ENCODE data around the gene IL10RA. TPM values are rescaled to one million over a fixed set of nuclear protein-coding genes. Genes with fewer than 3 reads are reported as not detected.
A peak's percentile ranks its signal among the peaks of the same experiment; 100 is the strongest.

The IL10RA gene
- total and polyA plus RNA-seq, 9 of the 15 experiments (the other 6 are each of a cell fraction or from before 2014, with no cell fraction given) = 0.17 to 17.3 (median 2.9) TPM

DNA sequence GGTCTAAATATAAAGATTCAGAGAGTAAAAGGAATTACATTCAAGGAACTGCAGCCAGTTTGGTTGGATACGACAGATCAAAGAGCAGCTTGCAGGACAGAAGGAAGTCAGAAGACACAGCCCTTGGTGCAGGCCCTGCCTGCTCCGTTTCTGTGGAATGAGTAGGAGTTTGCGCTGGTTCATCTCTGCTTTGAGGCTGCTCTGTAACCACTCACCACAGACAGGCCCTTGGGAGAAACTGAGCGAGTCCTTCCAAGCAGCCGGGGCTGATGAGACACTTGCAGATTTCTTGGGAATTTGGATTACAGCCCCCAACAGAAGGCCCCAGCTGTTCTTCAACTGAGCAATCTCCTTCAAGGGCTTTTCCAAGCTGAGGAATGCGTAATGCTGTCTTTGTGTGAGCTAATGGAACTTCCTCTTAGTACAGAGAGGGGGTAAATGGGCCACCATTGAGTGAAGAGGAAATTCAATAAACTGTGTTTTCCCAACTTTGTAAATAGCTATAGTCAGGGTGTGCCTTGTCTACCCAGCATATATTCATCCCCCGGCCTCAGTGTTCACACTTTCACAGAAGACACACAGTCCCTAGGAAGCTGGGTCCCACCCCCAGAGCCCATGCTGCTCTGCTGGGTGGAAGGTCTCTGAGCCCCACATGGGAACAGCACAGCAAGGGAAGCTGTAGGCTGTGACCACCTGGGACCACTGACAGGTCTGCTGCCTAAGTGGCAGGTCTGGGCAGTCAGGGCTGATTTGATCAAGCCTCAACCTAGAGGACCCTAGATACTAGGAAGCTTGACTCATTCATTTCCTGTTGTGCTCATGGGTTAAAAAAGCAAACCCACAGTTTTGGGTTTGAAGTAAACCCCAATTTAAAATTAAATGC lies 16.6 kb downstream of the IL10RA start (continued):
- TF ChIP-seq, protein P1, sequence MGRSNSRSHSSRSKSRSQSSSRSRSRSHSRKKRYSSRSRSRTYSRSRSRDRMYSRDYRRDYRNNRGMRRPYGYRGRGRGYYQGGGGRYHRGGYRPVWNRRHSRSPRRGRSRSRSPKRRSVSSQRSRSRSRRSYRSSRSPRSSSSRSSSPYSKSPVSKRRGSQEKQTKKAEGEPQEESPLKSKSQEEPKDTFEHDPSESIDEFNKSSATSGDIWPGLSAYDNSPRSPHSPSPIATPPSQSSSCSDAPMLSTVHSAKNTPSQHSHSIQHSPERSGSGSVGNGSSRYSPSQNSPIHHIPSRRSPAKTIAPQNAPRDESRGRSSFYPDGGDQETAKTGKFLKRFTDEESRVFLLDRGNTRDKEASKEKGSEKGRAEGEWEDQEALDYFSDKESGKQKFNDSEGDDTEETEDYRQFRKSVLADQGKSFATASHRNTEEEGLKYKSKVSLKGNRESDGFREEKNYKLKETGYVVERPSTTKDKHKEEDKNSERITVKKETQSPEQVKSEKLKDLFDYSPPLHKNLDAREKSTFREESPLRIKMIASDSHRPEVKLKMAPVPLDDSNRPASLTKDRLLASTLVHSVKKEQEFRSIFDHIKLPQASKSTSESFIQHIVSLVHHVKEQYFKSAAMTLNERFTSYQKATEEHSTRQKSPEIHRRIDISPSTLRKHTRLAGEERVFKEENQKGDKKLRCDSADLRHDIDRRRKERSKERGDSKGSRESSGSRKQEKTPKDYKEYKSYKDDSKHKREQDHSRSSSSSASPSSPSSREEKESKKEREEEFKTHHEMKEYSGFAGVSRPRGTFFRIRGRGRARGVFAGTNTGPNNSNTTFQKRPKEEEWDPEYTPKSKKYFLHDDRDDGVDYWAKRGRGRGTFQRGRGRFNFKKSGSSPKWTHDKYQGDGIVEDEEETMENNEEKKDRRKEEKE (IDR thresholded peaks at IDR 0.05; ENCODE audit: borderline replicate concordance in 1 of 2, control insufficient read depth in 1 of 2, low read depth in 2 of 2, low read length in 1 of 2) = no peak
- TF ChIP-seq, protein P2, sequence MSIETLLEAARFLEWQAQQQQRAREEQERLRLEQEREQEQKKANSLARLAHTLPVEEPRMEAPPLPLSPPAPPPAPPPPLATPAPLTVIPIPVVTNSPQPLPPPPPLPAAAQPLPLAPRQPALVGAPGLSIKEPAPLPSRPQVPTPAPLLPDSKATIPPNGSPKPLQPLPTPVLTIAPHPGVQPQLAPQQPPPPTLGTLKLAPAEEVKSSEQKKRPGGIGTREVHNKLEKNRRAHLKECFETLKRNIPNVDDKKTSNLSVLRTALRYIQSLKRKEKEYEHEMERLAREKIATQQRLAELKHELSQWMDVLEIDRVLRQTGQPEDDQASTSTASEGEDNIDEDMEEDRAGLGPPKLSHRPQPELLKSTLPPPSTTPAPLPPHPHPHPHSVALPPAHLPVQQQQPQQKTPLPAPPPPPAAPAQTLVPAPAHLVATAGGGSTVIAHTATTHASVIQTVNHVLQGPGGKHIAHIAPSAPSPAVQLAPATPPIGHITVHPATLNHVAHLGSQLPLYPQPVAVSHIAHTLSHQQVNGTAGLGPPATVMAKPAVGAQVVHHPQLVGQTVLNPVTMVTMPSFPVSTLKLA (conservative IDR thresholded peaks at IDR 0.05) = no peak
- TF ChIP-seq SREBF2 (CRISPR knock-in tag; IDR thresholded peaks at IDR 0.05) (no peak), SNRNP70 (optimal IDR thresholded peaks at IDR 0.05; ENCODE audit: low read depth, low read length) (no peak), GABPA (tag; conservative IDR thresholded peaks at IDR 0.05; ENCODE audit: low read depth) (no peak; the same call in none of the 2 replicates), CCNT2 (IDR thresholded peaks at IDR 0.05; ENCODE audit: borderline replicate concordance, extremely low read depth, insufficient read length, low read depth, low read length) (no peak), RBM39 (optimal IDR thresholded peaks at IDR 0.05; ENCODE audit: low read depth, low read length) (no peak), ZNF551 (CRISPR knock-in tag; IDR thresholded peaks at IDR 0.05) (no peak), ZNF444 (CRISPR knock-in tag; IDR thresholded peaks at IDR 0.05) (no peak), ZC3H8 (IDR thresholded peaks at IDR 0.05) (no peak), SAFB (IDR thresholded peaks at IDR 0.05; ENCODE audit: borderline replicate concordance, low read depth, low read length) (no peak), LEF1 (IDR thresholded peaks at IDR 0.05) (peak; percentile 65; the same call in 1 of the 2 replicates), ZNF764 (CRISPR knock-in tag; IDR thresholded peaks at IDR 0.05; ENCODE audit: low read depth) (no peak), ZFP36 (IDR thresholded peaks at IDR 0.05; ENCODE audit: low read depth, low read length, partially characterized antibody) (no peak), TAF7 (tag; IDR thresholded peaks at IDR 0.05) (no peak; the same call in none of the 2 replicates), ZBTB7A (IDR thresholded peaks at IDR 0.05; ENCODE audit: borderline replicate concordance, control insufficient read depth, low read depth, low read length) (peak; percentile 19; the same call in 1 of the 2 replicates), HNRNPK (IDR thresholded peaks at IDR 0.05; ENCODE audit: low read depth, low read length, poor library complexity, severe bottlenecking) (no peak), NFRKB (IDR thresholded peaks at IDR 0.05; ENCODE audit: low read depth) (peak; percentile 82)
- TF ChIP-seq, protein P3, sequence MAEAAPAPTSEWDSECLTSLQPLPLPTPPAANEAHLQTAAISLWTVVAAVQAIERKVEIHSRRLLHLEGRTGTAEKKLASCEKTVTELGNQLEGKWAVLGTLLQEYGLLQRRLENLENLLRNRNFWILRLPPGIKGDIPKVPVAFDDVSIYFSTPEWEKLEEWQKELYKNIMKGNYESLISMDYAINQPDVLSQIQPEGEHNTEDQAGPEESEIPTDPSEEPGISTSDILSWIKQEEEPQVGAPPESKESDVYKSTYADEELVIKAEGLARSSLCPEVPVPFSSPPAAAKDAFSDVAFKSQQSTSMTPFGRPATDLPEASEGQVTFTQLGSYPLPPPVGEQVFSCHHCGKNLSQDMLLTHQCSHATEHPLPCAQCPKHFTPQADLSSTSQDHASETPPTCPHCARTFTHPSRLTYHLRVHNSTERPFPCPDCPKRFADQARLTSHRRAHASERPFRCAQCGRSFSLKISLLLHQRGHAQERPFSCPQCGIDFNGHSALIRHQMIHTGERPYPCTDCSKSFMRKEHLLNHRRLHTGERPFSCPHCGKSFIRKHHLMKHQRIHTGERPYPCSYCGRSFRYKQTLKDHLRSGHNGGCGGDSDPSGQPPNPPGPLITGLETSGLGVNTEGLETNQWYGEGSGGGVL (CRISPR knock-in tag; IDR thresholded peaks at IDR 0.05) = no peak
- TF ChIP-seq, protein P4, sequence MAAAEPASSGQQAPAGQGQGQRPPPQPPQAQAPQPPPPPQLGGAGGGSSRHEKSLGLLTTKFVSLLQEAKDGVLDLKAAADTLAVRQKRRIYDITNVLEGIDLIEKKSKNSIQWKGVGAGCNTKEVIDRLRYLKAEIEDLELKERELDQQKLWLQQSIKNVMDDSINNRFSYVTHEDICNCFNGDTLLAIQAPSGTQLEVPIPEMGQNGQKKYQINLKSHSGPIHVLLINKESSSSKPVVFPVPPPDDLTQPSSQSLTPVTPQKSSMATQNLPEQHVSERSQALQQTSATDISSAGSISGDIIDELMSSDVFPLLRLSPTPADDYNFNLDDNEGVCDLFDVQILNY (CRISPR knock-in tag; IDR thresholded peaks at IDR 0.05) = no peak
